Colonic mucosa (tissue), 4 donors: ENCODE data around the gene DGKZ. TPM values are rescaled to one million over a fixed set of nuclear protein-coding genes. Genes with fewer than 3 reads are reported as not detected.

Experiments used
- DNase-seq: peaks from one replicate; pipeline ENCODE4 v3.0.0-alpha.2; 2020
- H3K27ac ChIP-seq: fragments of 200-600 bp; one replicate; pipeline ENCODE4 v1.8.0; 2021
- H3K27me3 ChIP-seq: fragments of 200-600 bp; one replicate; pipeline ENCODE4 v1.8.0; 2021
- H3K36me3 ChIP-seq: fragments of 200-600 bp; one replicate; pipeline ENCODE4 v1.8.0; 2021
- H3K4me1 ChIP-seq: fragments of 200-600 bp; one replicate; pipeline ENCODE4 v1.8.0; 2021; ENCODE audit warnings: mild to moderate bottlenecking
- H3K4me3 ChIP-seq: fragments of 200-600 bp; one replicate; pipeline ENCODE4 v1.8.0; 2021
- H3K9ac ChIP-seq, 2 donors: one replicate each; pipeline ENCODE4 v1.7.0; 2013; ENCODE audit warnings: control low read depth in 2 of 2, low read depth in 2 of 2, low read length in 2 of 2
- H3K9me3 ChIP-seq: fragments of 200-600 bp; one replicate; pipeline ENCODE4 v1.8.0; 2021
- intact Hi-C: fragments of 100-400 bp; cut with DNase I; formaldehyde crosslinking; loops from one replicate; pipeline ENCODE4 v1.14.1; 2022
- total RNA-seq, 2 donors: library from RNA; stranded (reverse); fragmentation: NEBNext Ultra II Directional in 1 of 2; extraction: Animal tissue kit (Norgen Biotek cat#: 25700) in 1 of 2; gene quantifications; one replicate each; pipeline ENCODE4 v1.2.1, GENCODE V29; 2021
- TF ChIP-seq, protein P1 (sequence below): fragments of 200-600 bp; IDR thresholded peaks from one replicate; pipeline ENCODE4 v1.8.0; 2022; ENCODE audit warnings: antibody characterized with exemption, mild to moderate bottlenecking
- donor health status: healthy.
- donor health status: DM: no; HTN: no; CAD: no.
- donor health status: DM: no; HTN: no; CAD: no.

The DGKZ gene, protein sequence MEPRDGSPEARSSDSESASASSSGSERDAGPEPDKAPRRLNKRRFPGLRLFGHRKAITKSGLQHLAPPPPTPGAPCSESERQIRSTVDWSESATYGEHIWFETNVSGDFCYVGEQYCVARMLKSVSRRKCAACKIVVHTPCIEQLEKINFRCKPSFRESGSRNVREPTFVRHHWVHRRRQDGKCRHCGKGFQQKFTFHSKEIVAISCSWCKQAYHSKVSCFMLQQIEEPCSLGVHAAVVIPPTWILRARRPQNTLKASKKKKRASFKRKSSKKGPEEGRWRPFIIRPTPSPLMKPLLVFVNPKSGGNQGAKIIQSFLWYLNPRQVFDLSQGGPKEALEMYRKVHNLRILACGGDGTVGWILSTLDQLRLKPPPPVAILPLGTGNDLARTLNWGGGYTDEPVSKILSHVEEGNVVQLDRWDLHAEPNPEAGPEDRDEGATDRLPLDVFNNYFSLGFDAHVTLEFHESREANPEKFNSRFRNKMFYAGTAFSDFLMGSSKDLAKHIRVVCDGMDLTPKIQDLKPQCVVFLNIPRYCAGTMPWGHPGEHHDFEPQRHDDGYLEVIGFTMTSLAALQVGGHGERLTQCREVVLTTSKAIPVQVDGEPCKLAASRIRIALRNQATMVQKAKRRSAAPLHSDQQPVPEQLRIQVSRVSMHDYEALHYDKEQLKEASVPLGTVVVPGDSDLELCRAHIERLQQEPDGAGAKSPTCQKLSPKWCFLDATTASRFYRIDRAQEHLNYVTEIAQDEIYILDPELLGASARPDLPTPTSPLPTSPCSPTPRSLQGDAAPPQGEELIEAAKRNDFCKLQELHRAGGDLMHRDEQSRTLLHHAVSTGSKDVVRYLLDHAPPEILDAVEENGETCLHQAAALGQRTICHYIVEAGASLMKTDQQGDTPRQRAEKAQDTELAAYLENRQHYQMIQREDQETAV
- total RNA-seq: 10 to 100 TPM; 42.7 to 83.8 TPM

DNA sequence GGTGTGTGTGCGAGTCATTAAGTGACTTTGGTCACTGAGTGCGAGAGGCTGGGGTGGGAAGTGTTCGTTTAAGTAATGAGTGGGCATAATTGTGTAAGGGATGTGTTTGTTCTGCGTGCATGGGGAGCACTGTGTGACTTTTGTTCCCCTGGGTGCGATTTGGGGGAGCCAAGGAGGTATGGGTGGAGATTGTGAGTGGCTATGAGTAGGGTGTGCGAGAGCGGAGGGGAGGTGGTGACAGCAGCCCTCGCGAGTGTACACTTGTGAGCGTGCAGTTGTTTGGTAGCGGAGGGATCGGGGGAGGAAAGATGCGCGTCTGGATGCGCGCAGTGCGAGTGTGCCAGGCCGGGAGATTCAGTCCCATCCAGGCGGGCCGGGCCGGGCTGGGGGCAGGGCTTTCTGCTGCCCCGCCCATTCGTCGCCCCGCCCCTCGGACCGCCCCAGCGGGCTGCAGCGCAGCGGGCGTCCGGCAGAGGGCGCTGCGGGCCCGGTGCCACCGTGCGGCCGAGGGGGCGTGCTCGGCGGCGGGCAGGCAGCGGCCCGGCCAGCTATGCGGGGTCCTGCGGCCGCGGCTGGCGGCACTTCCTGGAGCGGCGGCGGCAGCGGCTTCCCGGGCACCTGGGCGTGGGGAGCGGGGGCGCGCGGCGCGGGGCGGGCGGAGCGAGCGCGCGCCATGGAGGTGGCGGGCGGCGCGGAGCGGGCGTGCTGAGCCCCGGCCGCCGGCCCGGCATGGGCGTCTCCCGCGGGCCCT, at the start of gene DGKZ:
Gene DGKZ, plus strand, starts transcription at position 578 of the 751 bp plus-strand sequence. CDS start 197 bp downstream, outside the sequence.
- peak within 1 kb of the TSS; percentile 91 to 93 for H3K9ac ChIP-seq
- no peaks in the 10 kb centered on the region for H3K36me3 ChIP-seq
- TF ChIP-seq, protein P1, sequence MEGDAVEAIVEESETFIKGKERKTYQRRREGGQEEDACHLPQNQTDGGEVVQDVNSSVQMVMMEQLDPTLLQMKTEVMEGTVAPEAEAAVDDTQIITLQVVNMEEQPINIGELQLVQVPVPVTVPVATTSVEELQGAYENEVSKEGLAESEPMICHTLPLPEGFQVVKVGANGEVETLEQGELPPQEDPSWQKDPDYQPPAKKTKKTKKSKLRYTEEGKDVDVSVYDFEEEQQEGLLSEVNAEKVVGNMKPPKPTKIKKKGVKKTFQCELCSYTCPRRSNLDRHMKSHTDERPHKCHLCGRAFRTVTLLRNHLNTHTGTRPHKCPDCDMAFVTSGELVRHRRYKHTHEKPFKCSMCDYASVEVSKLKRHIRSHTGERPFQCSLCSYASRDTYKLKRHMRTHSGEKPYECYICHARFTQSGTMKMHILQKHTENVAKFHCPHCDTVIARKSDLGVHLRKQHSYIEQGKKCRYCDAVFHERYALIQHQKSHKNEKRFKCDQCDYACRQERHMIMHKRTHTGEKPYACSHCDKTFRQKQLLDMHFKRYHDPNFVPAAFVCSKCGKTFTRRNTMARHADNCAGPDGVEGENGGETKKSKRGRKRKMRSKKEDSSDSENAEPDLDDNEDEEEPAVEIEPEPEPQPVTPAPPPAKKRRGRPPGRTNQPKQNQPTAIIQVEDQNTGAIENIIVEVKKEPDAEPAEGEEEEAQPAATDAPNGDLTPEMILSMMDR: peak; percentile 54
- peak within 1 kb of the TSS; percentile 95 for H3K4me3 ChIP-seq
- intact Hi-C loops: no loop called here
- peak; percentile 81 for DNase-seq
- no peaks in the 10 kb centered on the region for H3K9me3 ChIP-seq
- H3K27me3 ChIP-seq: no peaks in the 10 kb centered on the region
- H3K4me1 ChIP-seq: peaks cover 15% of the 10 kb centered on the region
- H3K27ac ChIP-seq: peak within 1 kb of the TSS; percentile 44

DNA sequence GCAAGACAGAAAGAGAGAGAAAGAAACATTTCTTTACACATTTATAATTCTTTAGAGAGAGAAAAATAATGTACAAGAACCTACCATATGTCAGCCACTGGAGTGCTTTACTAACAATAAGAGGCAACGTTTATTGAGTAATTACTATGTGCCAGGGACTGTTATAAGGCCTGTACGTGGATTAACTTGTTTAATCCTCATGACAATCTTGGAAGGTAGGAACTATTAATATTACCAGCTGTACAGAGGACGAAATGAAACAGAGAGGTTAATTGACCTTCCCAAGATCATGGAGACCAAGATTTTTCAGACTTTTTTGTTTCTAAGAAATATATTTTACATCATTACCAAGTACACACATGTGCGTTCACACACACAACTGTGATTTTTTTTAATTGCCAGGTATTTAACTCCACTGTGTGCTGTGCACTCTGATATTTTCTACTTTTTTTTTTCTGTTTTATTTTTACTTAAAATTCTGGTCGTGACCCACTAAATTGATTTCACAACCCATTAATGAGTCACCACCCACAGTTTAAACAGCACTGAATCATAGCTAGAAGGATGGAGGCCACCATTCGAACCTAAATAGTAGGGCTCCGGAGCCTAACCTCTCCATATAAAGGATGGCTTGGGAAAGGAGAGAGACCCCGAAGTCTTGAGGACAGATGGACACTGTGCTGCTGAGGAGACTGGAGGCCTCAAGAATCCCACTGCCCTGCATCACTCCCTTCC, 48.4 kb upstream of the DGKZ start:
- DNase-seq: no peak
- H3K9me3 ChIP-seq: no peaks in the 10 kb centered on the region
- H3K9ac ChIP-seq: no peak overlapping the region
- no peaks in the 10 kb centered on the region for H3K27me3 ChIP-seq
- H3K4me1 ChIP-seq: no peaks in the 10 kb centered on the region
- H3K27ac ChIP-seq: peak overlapping the region; percentile 6
- H3K4me3 ChIP-seq: no peak overlapping the region
- TF ChIP-seq, protein P1: no peak
- no peaks in the 10 kb centered on the region for H3K36me3 ChIP-seq
- intact Hi-C loops: no loop called here

DNA sequence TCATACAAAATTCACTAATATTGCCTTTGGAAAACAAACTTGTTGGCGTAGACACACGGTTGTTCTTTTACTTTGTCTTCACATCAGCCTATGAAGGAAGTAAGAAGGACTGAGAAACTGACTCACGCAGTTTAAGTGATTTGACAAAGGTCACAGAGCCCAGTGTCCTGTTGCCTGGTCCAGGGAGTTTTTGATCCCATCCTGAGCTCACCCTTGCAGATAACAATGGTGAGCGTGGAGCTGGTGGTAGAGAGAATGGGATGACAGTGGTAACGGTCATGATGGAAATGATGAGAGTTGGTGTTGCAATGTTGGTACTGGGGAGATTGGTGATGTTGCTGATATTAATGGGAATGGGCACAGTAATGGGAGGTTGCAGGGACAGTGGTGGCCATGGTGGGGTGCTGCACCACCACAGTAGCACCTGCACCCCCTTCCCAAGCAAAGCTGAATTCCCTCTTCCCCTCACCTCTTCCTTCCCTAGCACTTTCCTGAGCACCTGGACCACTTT, 47.8 kb upstream of the DGKZ start:
- no peaks in the 10 kb centered on the region for H3K9me3 ChIP-seq
- H3K9ac ChIP-seq: no peak overlapping the region
- intact Hi-C loops: no loop called here
- H3K36me3 ChIP-seq: no peaks in the 10 kb centered on the region
- DNase-seq: no peak
- H3K27ac ChIP-seq: peak overlapping the region; percentile 6
- H3K4me1 ChIP-seq: no peaks in the 10 kb centered on the region
- no peaks in the 10 kb centered on the region for H3K27me3 ChIP-seq
- TF ChIP-seq, protein P1: no peak
- no peak overlapping the region for H3K4me3 ChIP-seq

DNA sequence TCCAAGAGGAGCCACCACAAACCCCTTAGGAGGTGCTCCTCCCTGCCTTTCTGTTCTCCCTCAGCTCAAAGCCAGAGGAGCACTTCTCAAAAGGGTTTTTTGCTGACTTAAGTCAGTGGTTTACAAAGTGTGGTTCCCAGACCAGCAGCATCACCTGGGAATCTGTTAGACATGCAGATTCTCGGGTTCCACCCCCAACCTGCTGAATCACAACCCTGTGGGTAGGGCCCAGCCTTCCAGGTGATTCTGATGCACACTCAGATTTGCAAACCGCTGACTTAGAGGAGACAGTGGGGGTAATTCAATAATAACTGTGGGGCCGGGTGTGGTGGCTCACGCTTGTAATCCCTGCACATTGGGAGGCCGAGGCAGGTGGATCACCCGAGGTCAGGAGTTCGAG, 47.0 kb upstream of the DGKZ start:
- intact Hi-C loops: no loop called here
- DNase-seq: no peak

More for the DNA sequence above, 47.0 kb upstream of the DGKZ start:
- no peak overlapping the region for H3K27ac ChIP-seq
- no peaks in the 10 kb centered on the region for H3K9me3 ChIP-seq
- H3K4me1 ChIP-seq: no peaks in the 10 kb centered on the region
- TF ChIP-seq, protein P1: no peak
- no peaks in the 10 kb centered on the region for H3K36me3 ChIP-seq
- no peak overlapping the region for H3K4me3 ChIP-seq
- H3K27me3 ChIP-seq: no peaks in the 10 kb centered on the region
- no peak overlapping the region for H3K9ac ChIP-seq
